Uterus (tissue), 2 donors: Measurements from ENCODE around the gene TIMP3.

Source experiments
- POLR2A ChIP-seq, 2 donors: fragments of 450-650 bp; IDR thresholded peaks; one replicate each; pipeline ENCODE4 v1.6.1; 2016; ENCODE audit warnings: antibody characterized with exemption in 2 of 2, mild to moderate bottlenecking in 1 of 2, moderate library complexity in 1 of 2
- TF ChIP-seq, protein P1 (sequence below), 4 experiments: fragments of 200-600 bp in 2 of 4; fragments of 450-650 bp in 2 of 4; sonication (generic) in 2 of 4; IDR thresholded peaks; one replicate each; pipeline ENCODE4 v1.5.1; 2016 to 2019; ENCODE audit warnings: antibody characterized with exemption in 4 of 4, mild to moderate bottlenecking in 2 of 4, moderate library complexity in 1 of 4

DNA sequence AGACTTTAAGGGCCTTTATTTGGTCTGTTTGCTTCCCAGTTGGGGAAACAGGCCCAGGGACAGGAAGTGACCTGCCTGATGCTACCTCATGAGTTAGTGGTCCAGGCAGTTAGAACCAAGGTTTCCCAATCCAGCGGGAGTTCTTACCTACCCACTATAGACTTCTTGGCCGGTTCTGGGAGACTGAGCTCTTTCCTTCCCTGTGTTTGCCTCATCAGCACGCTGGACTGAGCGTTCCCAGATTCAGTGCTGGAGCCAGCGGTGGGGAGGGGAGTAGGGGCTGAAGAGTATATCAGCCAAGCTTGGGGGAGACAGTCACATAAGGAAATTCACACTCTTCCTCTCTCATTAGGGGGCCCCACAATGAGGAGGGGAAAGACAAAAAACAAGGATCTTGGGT, 27.1 kb downstream of the TIMP3 start:
- TF ChIP-seq, protein P1, sequence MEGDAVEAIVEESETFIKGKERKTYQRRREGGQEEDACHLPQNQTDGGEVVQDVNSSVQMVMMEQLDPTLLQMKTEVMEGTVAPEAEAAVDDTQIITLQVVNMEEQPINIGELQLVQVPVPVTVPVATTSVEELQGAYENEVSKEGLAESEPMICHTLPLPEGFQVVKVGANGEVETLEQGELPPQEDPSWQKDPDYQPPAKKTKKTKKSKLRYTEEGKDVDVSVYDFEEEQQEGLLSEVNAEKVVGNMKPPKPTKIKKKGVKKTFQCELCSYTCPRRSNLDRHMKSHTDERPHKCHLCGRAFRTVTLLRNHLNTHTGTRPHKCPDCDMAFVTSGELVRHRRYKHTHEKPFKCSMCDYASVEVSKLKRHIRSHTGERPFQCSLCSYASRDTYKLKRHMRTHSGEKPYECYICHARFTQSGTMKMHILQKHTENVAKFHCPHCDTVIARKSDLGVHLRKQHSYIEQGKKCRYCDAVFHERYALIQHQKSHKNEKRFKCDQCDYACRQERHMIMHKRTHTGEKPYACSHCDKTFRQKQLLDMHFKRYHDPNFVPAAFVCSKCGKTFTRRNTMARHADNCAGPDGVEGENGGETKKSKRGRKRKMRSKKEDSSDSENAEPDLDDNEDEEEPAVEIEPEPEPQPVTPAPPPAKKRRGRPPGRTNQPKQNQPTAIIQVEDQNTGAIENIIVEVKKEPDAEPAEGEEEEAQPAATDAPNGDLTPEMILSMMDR (IDR thresholded peaks at IDR 0.05): no peak
- TF ChIP-seq POLR2A (IDR thresholded peaks at IDR 0.05): no peak
